Measurements from ENCODE around the gene ANO4. TPM values are rescaled to one million over a fixed set of nuclear protein-coding genes. Genes with fewer than 3 reads are reported as not detected.

ANO4 gene
- total and polyA plus RNA-seq, 2 donors, result 0.28 to 0.89 TPM

- no peaks in the 10 kb centered on the region for H3K4me1 ChIP-seq (ENCODE audit: control insufficient read depth in 2 of 2, insufficient read depth in 2 of 2, low read length in 2 of 2)
- WGBS, result 20% methylated on average over 1 of the region's 1 CpG
Measured at GRCh38 chr12:100959481-100959880, 164.9 kb downstream of the ANO4 start.

GRCh38 chr12:100962086-100962712, 167.6 kb downstream of the ANO4 start:
- no peaks in the 10 kb centered on the region for H3K4me1 ChIP-seq (ENCODE audit: control insufficient read depth in 2 of 2, insufficient read depth in 2 of 2, low read length in 2 of 2)
- 98% methylated on average over 5 of the region's 5 CpGs for WGBS
- no peaks in the 10 kb centered on the region for H3K27me3 ChIP-seq (ENCODE audit: control insufficient read depth in 2 of 2, insufficient read depth in 1 of 2, low read length in 1 of 2)

More at GRCh38 chr12:100959481-100959880, 164.9 kb downstream of the ANO4 start:
- H3K27ac ChIP-seq (ENCODE audit: low read depth in 1 of 2, low read length in 1 of 2), result no peak overlapping the region
- no peaks in the 10 kb centered on the region for H3K27me3 ChIP-seq (ENCODE audit: control insufficient read depth in 2 of 2, insufficient read depth in 1 of 2, low read length in 1 of 2)
- no peak overlapping the region for H3K4me3 ChIP-seq (ENCODE audit: low read length in 2 of 2)
- H3K36me3 ChIP-seq (ENCODE audit: control insufficient read depth in 2 of 2, insufficient read depth in 2 of 2, low read length in 1 of 2), result no peaks in the 10 kb centered on the region
- H3K9me3 ChIP-seq (ENCODE audit: control insufficient read depth in 2 of 2, insufficient read depth in 1 of 2, low read length in 1 of 2), result no peaks in the 10 kb centered on the region
- DNase-seq (ENCODE audit: low read depth in 6 of 9, low spot score in 9 of 9), result no peak

GRCh38 chr12:100963381-100963780, 168.8 kb downstream of the ANO4 start:
- Histone ChIP-seq H3K36me3 (ENCODE audit: control insufficient read depth in 2 of 2, insufficient read depth in 2 of 2, low read length in 1 of 2) (no peaks in the 10 kb centered on the region), H3K27ac (ENCODE audit: low read depth in 1 of 2, low read length in 1 of 2) (no peak overlapping the region), H3K4me3 (ENCODE audit: low read length in 2 of 2) (no peak overlapping the region), H3K27me3 (ENCODE audit: control insufficient read depth in 2 of 2, insufficient read depth in 1 of 2, low read length in 1 of 2) (no peaks in the 10 kb centered on the region), H3K4me1 (ENCODE audit: control insufficient read depth in 2 of 2, insufficient read depth in 2 of 2, low read length in 2 of 2) (no peaks in the 10 kb centered on the region), H3K9me3 (ENCODE audit: control insufficient read depth in 2 of 2, insufficient read depth in 1 of 2, low read length in 1 of 2) (no peaks in the 10 kb centered on the region)
- 86% methylated on average over 3 of the region's 3 CpGs for WGBS
- DNase-seq (ENCODE audit: low read depth in 6 of 9, low spot score in 9 of 9), result no peak

More at GRCh38 chr12:100962086-100962712, 167.6 kb downstream of the ANO4 start:
- Histone ChIP-seq H3K36me3 (ENCODE audit: control insufficient read depth in 2 of 2, insufficient read depth in 2 of 2, low read length in 1 of 2) (no peaks in the 10 kb centered on the region), H3K4me3 (ENCODE audit: low read length in 2 of 2) (no peak overlapping the region), H3K27ac (ENCODE audit: low read depth in 1 of 2, low read length in 1 of 2) (no peak overlapping the region), H3K9me3 (ENCODE audit: control insufficient read depth in 2 of 2, insufficient read depth in 1 of 2, low read length in 1 of 2) (no peaks in the 10 kb centered on the region)
- DNase-seq (ENCODE audit: low read depth in 6 of 9, low spot score in 9 of 9), result no peak

- Histone ChIP-seq H3K9me3 (ENCODE audit: control insufficient read depth in 2 of 2, insufficient read depth in 1 of 2, low read length in 1 of 2) (no peaks in the 10 kb centered on the region), H3K4me1 (ENCODE audit: control insufficient read depth in 2 of 2, insufficient read depth in 2 of 2, low read length in 2 of 2) (no peaks in the 10 kb centered on the region), H3K27ac (ENCODE audit: low read depth in 1 of 2, low read length in 1 of 2) (no peak overlapping the region), H3K27me3 (ENCODE audit: control insufficient read depth in 2 of 2, insufficient read depth in 1 of 2, low read length in 1 of 2) (no peaks in the 10 kb centered on the region), H3K4me3 (ENCODE audit: low read length in 2 of 2) (no peak overlapping the region), H3K36me3 (ENCODE audit: control insufficient read depth in 2 of 2, insufficient read depth in 2 of 2, low read length in 1 of 2) (no peaks in the 10 kb centered on the region)
- DNase-seq (ENCODE audit: low read depth in 6 of 9, low spot score in 9 of 9), result no peak
- 54% methylated on average over 2 of the region's 2 CpGs for WGBS
Measured at GRCh38 chr12:100964028-100964427, 169.5 kb downstream of the ANO4 start.

GRCh38 chr12:100967189-100967588, 172.6 kb downstream of the ANO4 start:
- WGBS, result 92% methylated on average over 1 of the region's 1 CpG
- Histone ChIP-seq H3K4me3 (ENCODE audit: low read length in 2 of 2) (no peak overlapping the region), H3K27ac (ENCODE audit: low read depth in 1 of 2, low read length in 1 of 2) (no peak overlapping the region), H3K4me1 (ENCODE audit: control insufficient read depth in 2 of 2, insufficient read depth in 2 of 2, low read length in 2 of 2) (no peaks in the 10 kb centered on the region), H3K36me3 (ENCODE audit: control insufficient read depth in 2 of 2, insufficient read depth in 2 of 2, low read length in 1 of 2) (no peaks in the 10 kb centered on the region), H3K9me3 (ENCODE audit: control insufficient read depth in 2 of 2, insufficient read depth in 1 of 2, low read length in 1 of 2) (no peaks in the 10 kb centered on the region), H3K27me3 (ENCODE audit: control insufficient read depth in 2 of 2, insufficient read depth in 1 of 2, low read length in 1 of 2) (no peaks in the 10 kb centered on the region)
- DNase-seq (ENCODE audit: low read depth in 6 of 9, low spot score in 9 of 9), result no peak

- no peak for DNase-seq (ENCODE audit: low read depth in 6 of 9, low spot score in 9 of 9)
Measured at GRCh38 chr12:100970894-100971293, 176.3 kb downstream of the ANO4 start.

GRCh38 chr12:100972121-100972520, 177.5 kb downstream of the ANO4 start:
- no peaks in the 10 kb centered on the region for H3K27me3 ChIP-seq (ENCODE audit: control insufficient read depth in 2 of 2, insufficient read depth in 1 of 2, low read length in 1 of 2)
- H3K4me1 ChIP-seq (ENCODE audit: control insufficient read depth in 2 of 2, insufficient read depth in 2 of 2, low read length in 2 of 2), result no peaks in the 10 kb centered on the region
- WGBS, result 94% methylated on average over 2 of the region's 2 CpGs
- no peak overlapping the region for H3K4me3 ChIP-seq (ENCODE audit: low read length in 2 of 2)
- no peak overlapping the region for H3K27ac ChIP-seq (ENCODE audit: low read depth in 1 of 2, low read length in 1 of 2)
- DNase-seq (ENCODE audit: low read depth in 6 of 9, low spot score in 9 of 9), result no peak
- H3K9me3 ChIP-seq (ENCODE audit: control insufficient read depth in 2 of 2, insufficient read depth in 1 of 2, low read length in 1 of 2), result no peaks in the 10 kb centered on the region
- H3K36me3 ChIP-seq (ENCODE audit: control insufficient read depth in 2 of 2, insufficient read depth in 2 of 2, low read length in 1 of 2), result no peaks in the 10 kb centered on the region

More at GRCh38 chr12:100970894-100971293, 176.3 kb downstream of the ANO4 start:
- H3K27me3 ChIP-seq (ENCODE audit: control insufficient read depth in 2 of 2, insufficient read depth in 1 of 2, low read length in 1 of 2), result no peaks in the 10 kb centered on the region
- WGBS, result 93% methylated on average over 4 of the region's 4 CpGs
- H3K9me3 ChIP-seq (ENCODE audit: control insufficient read depth in 2 of 2, insufficient read depth in 1 of 2, low read length in 1 of 2), result no peaks in the 10 kb centered on the region
- H3K27ac ChIP-seq (ENCODE audit: low read depth in 1 of 2, low read length in 1 of 2), result no peak overlapping the region
- H3K4me3 ChIP-seq (ENCODE audit: low read length in 2 of 2), result no peak overlapping the region
- no peaks in the 10 kb centered on the region for H3K36me3 ChIP-seq (ENCODE audit: control insufficient read depth in 2 of 2, insufficient read depth in 2 of 2, low read length in 1 of 2)
- H3K4me1 ChIP-seq (ENCODE audit: control insufficient read depth in 2 of 2, insufficient read depth in 2 of 2, low read length in 2 of 2), result no peaks in the 10 kb centered on the region

- H3K4me1 ChIP-seq (ENCODE audit: control insufficient read depth in 2 of 2, insufficient read depth in 2 of 2, low read length in 2 of 2), result no peaks in the 10 kb centered on the region
- no peaks in the 10 kb centered on the region for H3K27me3 ChIP-seq (ENCODE audit: control insufficient read depth in 2 of 2, insufficient read depth in 1 of 2, low read length in 1 of 2)
- no peak for DNase-seq (ENCODE audit: low read depth in 6 of 9, low spot score in 9 of 9)
- H3K36me3 ChIP-seq (ENCODE audit: control insufficient read depth in 2 of 2, insufficient read depth in 2 of 2, low read length in 1 of 2), result no peaks in the 10 kb centered on the region
- H3K9me3 ChIP-seq (ENCODE audit: control insufficient read depth in 2 of 2, insufficient read depth in 1 of 2, low read length in 1 of 2), result no peaks in the 10 kb centered on the region
- 93% methylated on average over 3 of the region's 3 CpGs for WGBS
- no peak overlapping the region for H3K27ac ChIP-seq (ENCODE audit: low read depth in 1 of 2, low read length in 1 of 2)
- H3K4me3 ChIP-seq (ENCODE audit: low read length in 2 of 2), result no peak overlapping the region
Measured at GRCh38 chr12:100974341-100974740, 179.8 kb downstream of the ANO4 start.

- H3K4me3 ChIP-seq (ENCODE audit: low read length in 2 of 2), result no peak overlapping the region
- H3K27ac ChIP-seq (ENCODE audit: low read depth in 1 of 2, low read length in 1 of 2), result no peak overlapping the region
- DNase-seq (ENCODE audit: low read depth in 6 of 9, low spot score in 9 of 9), result no peak
- no peaks in the 10 kb centered on the region for H3K27me3 ChIP-seq (ENCODE audit: control insufficient read depth in 2 of 2, insufficient read depth in 1 of 2, low read length in 1 of 2)
- WGBS, result 90% methylated on average over 9 of the region's 9 CpGs
- no peaks in the 10 kb centered on the region for H3K36me3 ChIP-seq (ENCODE audit: control insufficient read depth in 2 of 2, insufficient read depth in 2 of 2, low read length in 1 of 2)
- H3K9me3 ChIP-seq (ENCODE audit: control insufficient read depth in 2 of 2, insufficient read depth in 1 of 2, low read length in 1 of 2), result no peaks in the 10 kb centered on the region
- H3K4me1 ChIP-seq (ENCODE audit: control insufficient read depth in 2 of 2, insufficient read depth in 2 of 2, low read length in 2 of 2), result no peaks in the 10 kb centered on the region
Measured at GRCh38 chr12:100974747-100975146, 180.2 kb downstream of the ANO4 start.

Data from thymus (tissue), 11 donors.